Mucosa of rectum (tissue), 2 donors: ENCODE data around the gene FHIT.
"Not testable (repeated sequence)": the region's sequence is repeated elsewhere in the genome, so short reads cannot be mapped to it uniquely, and the experiment has no call there.

Experiments used
- H3K27ac ChIP-seq, 2 donors: one replicate each; pipeline ENCODE4 v1.7.0; 2013; ENCODE audit warnings: inconsistent platforms in 2 of 2, low read depth in 2 of 2, low read length in 2 of 2
- H3K27me3 ChIP-seq, 2 donors: one replicate each; pipeline ENCODE4 v1.7.0; 2013; ENCODE audit warnings: low read length in 2 of 2; ENCODE audit not compliant: control insufficient read depth in 2 of 2, insufficient read depth in 2 of 2
- H3K36me3 ChIP-seq, 2 donors: one replicate each; pipeline ENCODE4 v1.7.0; 2013; ENCODE audit warnings: low read length in 2 of 2; ENCODE audit not compliant: control insufficient read depth in 2 of 2, insufficient read depth in 2 of 2
- H3K4me1 ChIP-seq, 2 donors: one replicate each; pipeline ENCODE4 v1.7.0; 2013; ENCODE audit warnings: low read length in 2 of 2, mild to moderate bottlenecking in 1 of 2; ENCODE audit not compliant: control insufficient read depth in 2 of 2, insufficient read depth in 2 of 2
- H3K4me3 ChIP-seq, 2 donors: one replicate each; pipeline ENCODE4 v1.7.0; 2013; ENCODE audit warnings: low read length in 2 of 2
- H3K9ac ChIP-seq, 2 donors: one replicate each; pipeline ENCODE4 v1.7.0; 2013; ENCODE audit warnings: low read length in 2 of 2, low read depth in 1 of 2, mild to moderate bottlenecking in 1 of 2
- H3K9me3 ChIP-seq, 2 donors: one replicate each; pipeline ENCODE4 v1.7.0; 2013; ENCODE audit warnings: low read length in 2 of 2; ENCODE audit not compliant: control insufficient read depth in 2 of 2
- donor health status: healthy.
- donor health status: Normal muscosa, but diverticular disease.

FHIT gene

GRCh38 chr3:60573494-60573893 lies 677.8 kb downstream of the FHIT start:
- Histone ChIP-seq H3K27me3 (no peaks in the 10 kb centered on the region), H3K27ac (no peak overlapping the region)

GRCh38 chr3:60571511-60571910 lies 679.7 kb downstream of the FHIT start:
- Histone ChIP-seq H3K4me1 (no peaks in the 10 kb centered on the region), H3K27ac (no peak overlapping the region), H3K27me3 (no peaks in the 10 kb centered on the region), H3K4me3 (no peak overlapping the region), H3K36me3 (no peaks in the 10 kb centered on the region), H3K9me3 (no peaks in the 10 kb centered on the region), H3K9ac (no peak overlapping the region)

More at GRCh38 chr3:60573494-60573893, 677.8 kb downstream of the FHIT start:
- H3K4me1 ChIP-seq: no peaks in the 10 kb centered on the region
- no peaks in the 10 kb centered on the region for H3K36me3 ChIP-seq
- no peak overlapping the region for H3K4me3 ChIP-seq
- H3K9ac ChIP-seq: no peak overlapping the region
- H3K9me3 ChIP-seq: no peaks in the 10 kb centered on the region

GRCh38 chr3:60557122-60557521 lies 694.1 kb downstream of the FHIT start:
- no peak overlapping the region for H3K9ac ChIP-seq
- H3K36me3 ChIP-seq: no peaks in the 10 kb centered on the region
- H3K4me3 ChIP-seq: no peak overlapping the region
- H3K27me3 ChIP-seq: no peaks in the 10 kb centered on the region
- H3K9me3 ChIP-seq: no peaks in the 10 kb centered on the region
- no peaks in the 10 kb centered on the region for H3K4me1 ChIP-seq
- no peak overlapping the region for H3K27ac ChIP-seq

GRCh38 chr3:60555686-60556354 lies 695.4 kb downstream of the FHIT start:
- Histone ChIP-seq H3K36me3 (no peaks in the 10 kb centered on the region), H3K4me3 (no peak overlapping the region), H3K9ac (no peak overlapping the region), H3K9me3 (no peaks in the 10 kb centered on the region), H3K4me1 (no peaks in the 10 kb centered on the region), H3K27me3 (no peaks in the 10 kb centered on the region), H3K27ac (no peak overlapping the region)

- H3K27ac ChIP-seq: no peak overlapping the region
- H3K4me3 ChIP-seq: no peak overlapping the region
- H3K4me1 ChIP-seq: no peaks in the 10 kb centered on the region
- no peaks in the 10 kb centered on the region for H3K9me3 ChIP-seq
- no peak overlapping the region for H3K9ac ChIP-seq
- H3K36me3 ChIP-seq: no peaks in the 10 kb centered on the region
- no peaks in the 10 kb centered on the region for H3K27me3 ChIP-seq
Measured at GRCh38 chr3:60553144-60553543, 698.1 kb downstream of the FHIT start.

GRCh38 chr3:60552581-60552980 lies 698.7 kb downstream of the FHIT start:
- Histone ChIP-seq H3K9ac (no peak overlapping the region), H3K4me3 (no peak overlapping the region), H3K4me1 (no peaks in the 10 kb centered on the region), H3K9me3 (no peaks in the 10 kb centered on the region), H3K27ac (no peak overlapping the region), H3K27me3 (no peaks in the 10 kb centered on the region), H3K36me3 (no peaks in the 10 kb centered on the region)

- H3K4me3 ChIP-seq: no peak overlapping the region
- no peaks in the 10 kb centered on the region for H3K9me3 ChIP-seq
- H3K4me1 ChIP-seq: no peaks in the 10 kb centered on the region
- H3K9ac ChIP-seq: no peak overlapping the region
- H3K27ac ChIP-seq: no peak overlapping the region
- H3K27me3 ChIP-seq: no peaks in the 10 kb centered on the region
- H3K36me3 ChIP-seq: no peaks in the 10 kb centered on the region
Measured at GRCh38 chr3:60551455-60552209, 699.6 kb downstream of the FHIT start.

GRCh38 chr3:60549863-60550262 lies 701.4 kb downstream of the FHIT start:
- no peaks in the 10 kb centered on the region for H3K36me3 ChIP-seq
- H3K9me3 ChIP-seq: no peaks in the 10 kb centered on the region
- H3K27ac ChIP-seq: no peak overlapping the region
- H3K4me3 ChIP-seq: no peak overlapping the region
- no peak overlapping the region for H3K9ac ChIP-seq
- no peaks in the 10 kb centered on the region for H3K4me1 ChIP-seq
- H3K27me3 ChIP-seq: no peaks in the 10 kb centered on the region

- no peaks in the 10 kb centered on the region for H3K36me3 ChIP-seq
- H3K27ac ChIP-seq: no peak overlapping the region
- H3K4me1 ChIP-seq: no peaks in the 10 kb centered on the region
- no peaks in the 10 kb centered on the region for H3K27me3 ChIP-seq
- H3K9me3 ChIP-seq: no peaks in the 10 kb centered on the region
- no peak overlapping the region for H3K4me3 ChIP-seq
- H3K9ac ChIP-seq: no peak overlapping the region
Measured at GRCh38 chr3:60542995-60543394, 708.3 kb downstream of the FHIT start.

GRCh38 chr3:60539394-60539793 lies 711.9 kb downstream of the FHIT start:
- not testable (repeated sequence) for H3K4me3 ChIP-seq, H3K9me3 ChIP-seq, H3K9ac ChIP-seq, H3K27ac ChIP-seq, H3K27me3 ChIP-seq, H3K4me1 ChIP-seq, H3K36me3 ChIP-seq
